Astrocyte (in vitro differentiated cells and primary cell): Measurements from ENCODE around the gene ZDHHC21. TPM values are rescaled to one million over a fixed set of nuclear protein-coding genes. Genes with fewer than 3 reads are reported as not detected.

Source experiments
- DNase-seq: peaks from one replicate; pipeline ENCODE4 v3.0.0-alpha.2; 2010; ENCODE audit warnings: low read depth
- FAIRE-seq: peaks from 2 replicates; lab custom pipeline; 2011; peaks lifted over from hg19 to GRCh38; lab: Jason Lieb, UNC
- H2AFZ ChIP-seq: 2 replicates; pipeline ENCODE4 v1.6.0; 2012; ENCODE audit warnings: low read depth, low read length, inconsistent platforms
- H3K27ac ChIP-seq: 2 replicates; pipeline ENCODE4 v1.5.1; 2011; ENCODE audit warnings: low read depth, low read length, inconsistent platforms
- H3K27me3 ChIP-seq: 2 replicates; pipeline ENCODE4 v1.6.0; 2011; ENCODE audit warnings: low read length, inconsistent platforms; ENCODE audit not compliant: insufficient read depth
- H3K36me3 ChIP-seq: 2 replicates; pipeline ENCODE4 v1.5.1; 2011; ENCODE audit warnings: low read length, inconsistent platforms; ENCODE audit not compliant: insufficient read depth
- H3K4me1 ChIP-seq: 2 replicates; pipeline ENCODE4 v1.5.1; 2011; ENCODE audit warnings: low read length, inconsistent platforms; ENCODE audit not compliant: insufficient read depth
- H3K4me2 ChIP-seq: 2 replicates; pipeline ENCODE4 v1.6.0; 2012; ENCODE audit warnings: low read length, inconsistent platforms
- H3K4me3 ChIP-seq: 2 replicates; pipeline ENCODE4 v1.5.1; 2011; ENCODE audit warnings: low read depth, mild to moderate bottlenecking, low read length, inconsistent platforms; ENCODE audit not compliant: insufficient read depth
- H3K79me2 ChIP-seq: 2 replicates; pipeline ENCODE4 v1.6.0; 2012; ENCODE audit warnings: mild to moderate bottlenecking, low read length, inconsistent platforms; ENCODE audit not compliant: insufficient read depth
- H3K9ac ChIP-seq: 2 replicates; pipeline ENCODE4 v1.6.0; 2012; ENCODE audit warnings: mild to moderate bottlenecking, low read length, inconsistent platforms
- H3K9me3 ChIP-seq: 2 replicates; pipeline ENCODE4 v1.5.1; 2012; ENCODE audit warnings: low read depth, mild to moderate bottlenecking, low read length, inconsistent platforms; ENCODE audit not compliant: insufficient read depth
- H4K20me1 ChIP-seq: 2 replicates; pipeline ENCODE4 v1.6.0; 2012; ENCODE audit warnings: low read length, inconsistent platforms; ENCODE audit not compliant: insufficient read depth
- H3K27ac Mint-ChIP-seq: one replicate; pipeline ENCODE4 v1.8.0; 2021; ENCODE audit warnings: mild to moderate bottlenecking, mixed read lengths; ENCODE audit not compliant: unreplicated experiment
- H3K27me3 Mint-ChIP-seq: one replicate; pipeline ENCODE4 v1.8.0; 2021; ENCODE audit warnings: low read depth, mixed read lengths; ENCODE audit not compliant: unreplicated experiment
- H3K36me3 Mint-ChIP-seq: one replicate; pipeline ENCODE4 v1.8.0; 2021; ENCODE audit warnings: low read depth, mixed read lengths; ENCODE audit not compliant: unreplicated experiment
- H3K4me1 Mint-ChIP-seq: one replicate; pipeline ENCODE4 v1.8.0; 2021; ENCODE audit warnings: low read depth, mixed read lengths; ENCODE audit not compliant: unreplicated experiment
- H3K4me3 Mint-ChIP-seq: one replicate; pipeline ENCODE4 v1.8.0; 2021; ENCODE audit warnings: mild to moderate bottlenecking, moderate library complexity, mixed read lengths; ENCODE audit not compliant: unreplicated experiment
- H3K9me3 Mint-ChIP-seq: one replicate; pipeline ENCODE4 v1.8.0; 2021; ENCODE audit warnings: mild to moderate bottlenecking, mixed read lengths; ENCODE audit not compliant: unreplicated experiment
- CTCF ChIP-seq: IDR thresholded peaks from 2 replicates; pipeline ENCODE4 v1.5.1; 2011; ENCODE audit warnings: low read depth, mild to moderate bottlenecking, inconsistent platforms, low read length, moderate library complexity; ENCODE audit not compliant: insufficient read depth
- EZH2 ChIP-seq: IDR thresholded peaks from 2 replicates; pipeline ENCODE4 v1.6.1; 2012; ENCODE audit warnings: mild to moderate bottlenecking, low read length, inconsistent platforms; ENCODE audit not compliant: insufficient read depth
- total RNA-seq: library from RNA; stranded (reverse); gene quantifications from 2 replicates; pipeline ENCODE4 v1.2.1, GENCODE V29; 2021

The ZDHHC21 gene
- total RNA-seq, 1 donor from 2014 or later: 9.8 TPM

GRCh38 chr9:14645648-14646047 lies 47.6 kb downstream of the ZDHHC21 start:
- Histone ChIP-seq H3K9me3 (no peaks in the 10 kb centered on the region), H2AFZ (no peak overlapping the region), H3K4me3 (no peak overlapping the region), H3K4me2 (no peak overlapping the region), H3K79me2 (no peaks in the 10 kb centered on the region), H3K36me3 (no peaks in the 10 kb centered on the region), H3K9ac (no peak overlapping the region), H3K4me1 (no peaks in the 10 kb centered on the region), H3K27me3 (no peaks in the 10 kb centered on the region), H3K27ac (no peak overlapping the region), H4K20me1 (no peaks in the 10 kb centered on the region)
- H3K9me3 Mint-ChIP-seq: no peaks in the 10 kb centered on the region
- no peak for TF ChIP-seq EZH2
- TF ChIP-seq CTCF: no peak
- FAIRE-seq (no peak), DNase-seq (peak; percentile 11)
- H3K27ac Mint-ChIP-seq: no peak overlapping the region
- H3K27me3 Mint-ChIP-seq: no peaks in the 10 kb centered on the region
- H3K4me1 Mint-ChIP-seq: no peaks in the 10 kb centered on the region
- H3K4me3 Mint-ChIP-seq: no peak overlapping the region
- H3K36me3 Mint-ChIP-seq: peaks cover 4% of the 10 kb centered on the region

DNA sequence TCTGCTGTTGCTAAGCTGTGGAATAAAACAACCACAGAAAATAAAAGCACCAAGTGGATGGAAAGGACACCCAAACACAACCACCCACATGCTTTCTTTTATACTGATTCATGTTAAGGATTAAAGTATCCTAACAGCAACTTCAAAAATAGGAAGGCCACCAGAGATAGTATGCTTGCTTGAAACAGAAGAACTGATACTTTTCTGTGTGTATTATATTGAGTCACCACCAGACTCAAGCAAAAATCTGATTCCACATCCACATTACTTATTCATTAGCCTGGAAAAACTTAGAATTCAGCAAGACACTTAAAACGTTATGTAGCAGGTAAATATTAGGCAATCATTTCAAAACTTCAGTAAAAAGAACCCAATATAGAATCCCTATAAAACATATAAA lies 52.3 kb downstream of the ZDHHC21 start:
- Mint-ChIP-seq H3K36me3 (no peaks in the 10 kb centered on the region), H3K9me3 (no peaks in the 10 kb centered on the region), H3K27me3 (no peaks in the 10 kb centered on the region), H3K27ac (no peak overlapping the region), H3K4me3 (no peak overlapping the region), H3K4me1 (no peaks in the 10 kb centered on the region)
- Histone ChIP-seq H4K20me1 (no peaks in the 10 kb centered on the region), H3K27me3 (no peaks in the 10 kb centered on the region), H3K9ac (no peak overlapping the region), H3K9me3 (no peaks in the 10 kb centered on the region), H3K4me3 (no peak overlapping the region), H3K27ac (no peak overlapping the region), H2AFZ (no peak overlapping the region), H3K79me2 (no peaks in the 10 kb centered on the region), H3K36me3 (no peaks in the 10 kb centered on the region), H3K4me1 (no peaks in the 10 kb centered on the region), H3K4me2 (no peak overlapping the region)
- no peak for TF ChIP-seq CTCF
- TF ChIP-seq EZH2: no peak
- DNase-seq (no peak), FAIRE-seq (no peak)

DNA sequence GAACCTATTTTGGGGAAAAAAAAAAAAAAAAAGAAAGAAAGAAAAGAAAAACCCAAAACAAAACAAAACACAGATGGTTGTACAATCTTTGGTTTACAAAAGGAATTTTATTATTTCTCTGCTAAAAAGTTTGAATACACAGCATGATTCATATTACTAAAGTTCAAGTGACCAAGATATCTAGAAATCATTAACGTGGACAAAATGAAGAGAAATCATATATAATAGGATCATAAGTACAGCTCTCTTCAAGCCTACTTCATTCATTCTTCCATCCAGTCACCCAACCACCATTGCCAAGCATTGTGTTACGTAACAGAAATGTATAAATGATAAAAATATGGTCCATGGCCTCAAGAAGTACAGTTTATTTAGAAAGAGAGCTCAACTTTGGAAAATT lies 52.9 kb downstream of the ZDHHC21 start:
- Mint-ChIP-seq H3K27ac (no peak overlapping the region), H3K36me3 (no peaks in the 10 kb centered on the region), H3K9me3 (no peaks in the 10 kb centered on the region), H3K27me3 (no peaks in the 10 kb centered on the region), H3K4me3 (no peak overlapping the region), H3K4me1 (no peaks in the 10 kb centered on the region)
- no peaks in the 10 kb centered on the region for H3K79me2 ChIP-seq
- no peak for DNase-seq
- H3K4me3 ChIP-seq: no peak overlapping the region
- H2AFZ ChIP-seq: no peak overlapping the region
- no peaks in the 10 kb centered on the region for H3K36me3 ChIP-seq
- H3K27ac ChIP-seq: no peak overlapping the region
- no peaks in the 10 kb centered on the region for H3K9me3 ChIP-seq
- no peaks in the 10 kb centered on the region for H3K27me3 ChIP-seq
- no peaks in the 10 kb centered on the region for H4K20me1 ChIP-seq
- H3K9ac ChIP-seq: no peak overlapping the region
- H3K4me1 ChIP-seq: no peaks in the 10 kb centered on the region
- FAIRE-seq: no peak
- H3K4me2 ChIP-seq: no peak overlapping the region
- TF ChIP-seq CTCF (no peak), EZH2 (no peak)
